ENCODE results near the gene HOGA1.

Gene HOGA1

DNA sequence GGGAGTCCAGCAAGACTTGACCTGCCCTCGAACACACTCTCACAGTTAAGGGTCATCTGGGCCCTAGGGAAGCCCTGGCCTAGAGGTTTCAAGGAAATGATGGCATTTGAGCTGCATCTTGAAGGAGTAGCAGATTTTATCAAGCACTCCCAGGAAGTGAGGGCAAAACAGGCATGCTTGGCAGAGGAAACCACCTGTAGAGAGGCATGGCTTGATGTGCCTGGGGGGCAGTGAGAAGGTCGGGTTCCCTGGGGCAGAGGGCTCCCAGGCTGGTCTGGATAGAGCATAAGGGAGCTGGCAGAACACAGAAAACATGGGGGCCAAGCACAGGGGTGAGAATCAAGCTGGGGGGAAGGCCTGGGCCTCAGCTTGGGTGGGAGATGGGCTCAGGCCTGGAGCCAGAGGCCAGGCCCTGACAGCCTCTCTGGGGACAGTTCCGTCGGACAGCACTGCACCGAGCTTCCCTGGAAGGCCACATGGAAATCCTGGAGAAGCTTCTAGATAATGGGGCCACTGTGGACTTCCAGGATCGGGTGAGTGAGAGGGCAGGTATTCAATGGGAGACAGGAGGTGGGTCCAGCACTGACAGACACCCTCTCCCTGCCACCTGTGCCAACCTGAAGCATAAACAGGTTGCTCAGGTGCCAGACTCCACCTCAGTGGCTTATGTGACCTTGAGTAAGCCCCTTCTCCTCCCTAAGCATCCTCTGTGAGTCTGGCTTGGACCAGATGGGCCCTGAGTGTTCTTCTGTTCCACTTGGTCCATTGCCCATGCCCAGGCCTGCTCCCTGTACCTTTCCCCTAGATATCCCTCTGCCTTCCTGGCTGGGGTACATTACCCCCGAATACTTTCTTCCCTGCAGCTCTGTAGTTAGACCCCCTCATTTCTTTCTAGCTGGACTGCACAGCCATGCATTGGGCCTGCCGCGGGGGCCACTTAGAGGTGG lies 3.5 kb upstream of the HOGA1 start:
- ATAC-seq: no peak

DNA sequence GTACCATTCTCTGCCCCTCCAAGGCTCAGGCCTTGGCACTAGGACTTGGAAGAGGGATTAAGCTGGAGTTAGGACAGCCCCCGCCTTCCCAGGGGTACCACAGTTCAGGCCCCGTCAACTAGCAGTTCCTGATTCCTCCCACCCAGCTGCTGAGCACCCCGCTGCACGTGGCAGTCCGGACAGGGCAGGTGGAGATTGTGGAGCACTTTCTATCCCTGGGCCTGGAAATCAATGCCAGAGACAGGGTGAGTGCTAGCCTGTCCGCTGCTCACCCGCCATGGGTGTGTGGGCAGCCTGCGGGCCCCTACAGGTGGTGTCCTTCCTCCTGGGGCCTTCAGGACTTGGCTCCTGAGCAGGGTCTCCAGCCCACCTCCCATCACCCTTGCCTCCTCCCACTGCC lies 2.0 kb upstream of the HOGA1 start:
- no peak for ATAC-seq

DNA sequence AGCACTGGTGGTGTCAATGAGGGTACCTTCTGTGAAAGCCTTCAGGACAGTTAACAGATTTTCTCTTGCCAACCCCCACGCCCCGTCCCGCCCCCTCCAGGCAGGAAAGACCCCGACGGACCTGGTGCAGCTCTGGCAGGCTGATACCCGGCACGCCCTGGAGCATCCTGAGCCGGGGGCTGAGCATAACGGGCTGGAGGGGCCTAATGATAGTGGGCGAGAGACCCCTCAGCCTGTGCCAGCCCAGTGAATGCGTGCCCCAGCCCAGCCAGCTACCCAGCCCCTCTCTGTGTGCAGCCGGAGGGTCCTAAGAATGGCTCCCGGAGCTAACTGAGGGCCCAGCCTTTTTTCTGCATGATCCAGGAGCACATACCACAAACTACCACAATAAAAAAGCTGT lies 713 bp upstream of the HOGA1 start:
- ATAC-seq: no peak

DNA sequence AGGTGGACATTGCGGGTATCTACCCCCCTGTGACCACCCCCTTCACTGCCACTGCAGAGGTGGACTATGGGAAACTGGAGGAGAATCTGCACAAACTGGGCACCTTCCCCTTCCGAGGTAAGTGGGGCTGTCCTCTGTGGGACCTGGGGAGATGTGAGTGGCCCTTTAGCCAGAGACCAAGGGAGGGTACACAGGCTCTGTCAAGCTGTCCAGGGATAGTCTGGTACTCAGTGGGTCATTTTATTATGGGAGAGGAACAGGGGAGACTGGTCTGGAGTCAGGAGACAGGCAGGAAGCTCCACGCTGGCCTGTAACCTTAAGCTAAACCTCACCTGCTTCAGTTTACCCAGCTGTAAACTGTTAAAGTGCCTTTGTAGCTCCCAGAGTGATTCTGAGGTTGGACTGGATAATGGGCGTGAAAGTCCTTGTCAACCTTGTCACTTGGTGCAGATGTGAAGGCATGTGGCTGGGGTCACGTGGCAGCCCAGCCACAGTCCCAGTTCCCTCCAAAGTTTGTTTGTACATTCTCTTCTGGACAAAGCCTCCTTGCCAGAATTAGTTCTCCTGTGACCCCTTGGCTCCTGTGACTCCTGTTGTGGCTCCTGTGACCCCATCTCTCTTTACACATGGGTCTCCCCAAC lies 729 bp downstream of the HOGA1 start:
- no peak for ATAC-seq

DNA sequence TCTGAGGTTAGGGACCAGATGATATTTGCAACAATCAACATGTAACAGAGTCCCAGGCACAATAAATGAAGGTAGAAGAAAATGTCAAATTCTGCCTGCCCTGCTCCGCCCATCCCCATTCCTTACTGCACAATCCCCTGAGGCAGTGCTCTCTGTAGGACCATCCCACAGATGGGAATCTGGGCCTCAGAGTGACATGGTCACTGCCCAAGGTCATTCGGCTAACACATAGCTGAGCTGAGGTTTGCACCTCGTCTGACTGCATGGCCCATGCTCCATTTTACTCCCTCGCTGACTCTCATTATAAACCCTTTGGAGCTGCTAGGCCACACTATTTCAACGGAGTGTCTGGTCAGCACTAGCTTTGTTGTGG lies 1.2 kb downstream of the HOGA1 start:
- ATAC-seq: no peak

DNA sequence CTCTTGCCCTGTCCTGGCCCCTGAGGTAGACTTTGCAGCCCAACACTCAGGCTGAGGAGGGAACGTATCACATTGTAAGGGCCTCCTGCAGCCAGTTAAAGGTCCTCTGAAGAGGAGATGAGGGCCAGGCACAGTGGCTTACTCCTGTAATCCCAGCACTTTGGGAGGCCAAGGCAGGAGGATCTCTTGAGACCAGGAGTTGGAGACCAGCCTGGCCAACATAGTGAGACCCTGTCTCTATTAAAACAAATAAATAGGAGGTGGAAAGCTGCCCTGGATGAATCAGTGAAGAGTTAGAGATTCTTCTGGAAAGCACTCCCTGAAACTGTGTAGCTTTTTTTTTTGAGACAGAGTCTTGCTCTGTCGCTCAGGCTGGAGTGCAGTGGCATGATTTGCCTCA lies 3.0 kb downstream of the HOGA1 start:
- ATAC-seq: no peak

DNA sequence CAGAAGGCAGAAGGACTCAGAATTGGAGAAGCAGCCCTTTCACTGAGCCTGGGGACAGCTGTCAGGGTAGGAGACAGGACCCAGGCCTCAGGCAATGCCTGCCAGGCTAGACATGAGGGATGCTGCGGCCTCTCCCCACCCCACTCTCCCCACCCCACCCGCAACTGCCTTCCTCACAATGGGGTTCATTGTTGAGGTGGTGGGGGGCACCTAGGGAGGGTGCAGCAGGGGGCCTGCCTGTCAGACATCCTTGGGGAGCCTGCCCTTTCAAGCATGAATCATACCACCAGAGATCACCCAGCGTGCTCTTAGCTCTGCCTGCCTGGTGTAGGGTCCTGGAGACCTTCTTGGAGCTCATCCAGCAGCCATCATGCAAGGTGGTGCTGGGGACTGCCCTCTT lies 5.3 kb downstream of the HOGA1 start, which contains the start of gene C10orf62:
Gene C10orf62, plus strand, starts transcription at position 243 of the 400 bp plus-strand sequence. CDS start 177 bp downstream, outside the sequence.
- no peak for ATAC-seq

DNA sequence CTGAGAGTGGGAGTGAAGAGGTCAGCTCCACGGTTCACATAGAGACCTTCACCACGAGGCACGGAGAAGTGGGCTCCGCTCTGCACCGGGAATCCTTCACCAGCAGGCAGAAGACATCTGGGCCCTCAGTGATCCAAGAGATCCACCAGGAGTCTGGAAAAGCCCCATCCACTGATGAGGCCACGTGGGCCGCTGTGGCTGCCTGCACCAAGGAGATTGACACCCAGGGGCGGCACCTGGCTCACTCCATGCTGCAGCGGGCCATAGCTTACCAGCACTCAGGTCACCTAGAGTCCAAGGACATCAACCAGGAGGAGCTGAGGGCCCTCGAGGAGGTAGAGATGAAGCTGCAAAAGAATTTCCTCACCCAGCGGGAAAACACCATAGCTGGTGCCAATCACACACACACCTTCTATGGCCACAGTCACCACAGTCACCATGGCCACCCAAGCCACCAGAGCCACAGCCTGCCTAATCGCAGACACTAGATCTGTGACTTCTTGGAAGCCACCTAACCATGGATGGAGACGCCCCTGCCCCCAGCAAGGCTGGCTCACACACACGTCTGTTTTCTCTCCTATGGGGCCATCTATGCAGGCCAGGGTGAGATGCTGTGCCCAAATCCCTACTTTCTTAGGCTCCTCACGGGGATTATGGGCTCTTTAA lies 6.0 kb downstream of the HOGA1 start:
- ATAC-seq: peak in 1 of 2 donors; percentile 33

DNA sequence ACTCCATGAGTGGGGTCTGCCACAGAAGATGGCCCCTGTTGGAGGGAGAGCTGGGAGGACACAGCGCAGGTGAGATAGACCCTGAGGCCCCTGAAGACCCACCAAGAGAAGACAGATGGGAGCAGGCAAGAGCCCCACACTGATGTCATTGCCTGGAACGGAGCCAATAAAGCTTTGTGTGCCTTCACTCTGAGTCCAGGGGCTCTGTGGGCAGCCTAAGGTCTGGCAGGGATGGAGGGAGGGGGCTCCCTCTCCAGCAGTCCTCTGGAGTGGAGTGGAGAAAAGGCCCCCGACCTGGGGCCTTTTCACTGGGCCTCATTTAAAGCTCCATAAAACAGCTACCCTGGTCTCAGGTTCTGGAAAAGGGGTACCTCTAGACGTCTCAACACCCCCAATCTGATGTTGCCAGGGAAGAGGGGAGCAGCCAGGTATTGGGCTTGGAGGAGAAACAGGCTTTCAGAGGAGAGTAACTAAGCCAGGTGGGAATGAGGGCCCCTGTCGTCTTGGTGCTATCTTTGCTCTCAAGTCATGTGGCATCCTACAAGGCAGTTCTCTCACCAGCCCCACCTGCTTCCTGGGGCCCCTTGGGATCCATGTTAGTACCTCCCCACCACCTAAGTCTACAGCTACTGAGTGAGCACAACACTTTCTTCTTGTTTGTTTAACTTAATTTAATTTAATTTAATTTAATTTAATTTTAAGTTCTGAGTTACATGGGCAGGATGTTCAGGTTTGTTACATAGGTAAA lies 6.7 kb downstream of the HOGA1 start:
- no peak for ATAC-seq

DNA sequence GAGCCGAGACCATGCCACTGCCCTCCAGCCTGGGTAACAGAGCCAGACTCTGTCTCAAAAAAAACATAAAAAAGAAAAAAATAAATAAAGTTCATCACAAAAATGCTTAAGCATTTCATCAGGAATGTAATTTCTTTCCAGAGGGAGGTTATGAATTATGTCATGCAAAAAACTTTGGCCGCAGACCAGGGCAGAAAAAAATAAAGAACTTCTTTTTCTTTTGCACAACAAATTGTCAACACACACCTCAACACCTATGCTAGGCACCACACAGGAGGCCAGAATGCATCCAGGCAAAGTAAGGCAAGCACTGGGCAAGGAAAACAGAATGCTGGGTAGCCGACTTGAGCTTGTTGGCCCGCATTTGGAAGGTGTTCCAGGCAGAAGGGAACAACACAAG lies 9.2 kb downstream of the HOGA1 start:
- ATAC-seq: no peak

DNA sequence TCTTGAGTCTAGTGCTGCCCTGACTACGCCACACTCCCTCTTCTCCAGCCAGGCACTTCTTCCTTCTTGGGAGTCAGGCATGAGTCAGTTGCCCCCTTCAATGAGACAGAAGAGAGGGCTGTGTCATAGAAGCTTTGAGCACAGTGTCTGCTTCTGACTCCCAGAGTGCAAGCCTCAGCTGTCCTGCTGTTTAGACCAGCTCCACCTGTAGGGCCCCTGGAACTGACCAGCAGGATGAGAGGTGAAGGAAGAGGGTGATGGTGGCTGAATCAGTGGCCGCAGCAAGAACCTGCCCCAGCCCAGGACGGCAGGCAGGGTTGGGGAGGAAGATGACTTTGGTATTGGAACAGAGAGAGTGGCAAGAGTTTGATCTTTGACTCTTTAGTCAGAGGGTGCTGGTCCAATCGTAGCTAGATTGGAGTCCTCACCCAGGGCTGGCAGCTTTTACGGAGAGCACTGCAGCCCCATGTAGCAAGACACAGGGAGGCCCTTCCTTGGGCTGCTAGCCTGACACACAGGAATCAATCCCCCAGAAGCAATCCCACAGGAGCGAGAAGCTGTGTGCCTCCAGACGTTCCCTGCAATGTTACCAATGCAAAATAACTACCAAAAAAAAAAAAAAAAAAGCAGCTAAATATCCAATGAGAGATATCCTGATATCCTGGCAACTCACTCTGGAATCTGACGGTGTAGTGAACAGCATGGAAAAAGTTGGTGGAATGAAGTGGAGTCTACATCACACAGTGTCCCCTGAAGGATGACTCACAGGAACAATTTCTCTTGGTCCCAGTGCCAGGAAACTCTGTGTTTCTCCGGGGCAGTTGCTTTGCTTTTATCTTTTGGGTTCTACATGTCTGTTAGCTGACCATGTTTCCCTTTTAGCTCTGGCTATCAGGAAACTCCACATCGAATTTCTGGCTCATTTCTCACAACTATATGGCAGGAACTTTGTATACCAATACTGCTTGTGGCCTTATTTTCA lies 12.2 kb downstream of the HOGA1 start:
- no peak for ATAC-seq

DNA sequence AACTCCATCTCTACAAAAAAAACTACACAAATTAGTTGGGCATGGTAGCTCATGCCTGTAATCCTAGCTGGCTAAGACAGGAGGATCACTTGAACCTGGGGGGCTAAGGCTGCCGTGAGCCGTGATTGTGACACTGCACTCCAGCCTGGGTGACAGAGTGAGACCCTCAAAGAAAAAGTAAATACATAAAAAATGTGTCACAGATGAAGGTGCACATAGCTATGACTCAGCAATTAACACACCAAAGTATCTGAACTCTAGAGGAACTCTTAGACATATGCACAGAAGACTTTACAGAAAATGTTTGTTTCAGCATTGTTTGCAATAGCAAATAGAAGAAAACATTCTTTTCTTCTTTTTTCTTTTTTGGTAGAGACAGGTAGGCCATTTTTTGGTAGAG lies 13.6 kb downstream of the HOGA1 start:
- ATAC-seq: no peak

DNA sequence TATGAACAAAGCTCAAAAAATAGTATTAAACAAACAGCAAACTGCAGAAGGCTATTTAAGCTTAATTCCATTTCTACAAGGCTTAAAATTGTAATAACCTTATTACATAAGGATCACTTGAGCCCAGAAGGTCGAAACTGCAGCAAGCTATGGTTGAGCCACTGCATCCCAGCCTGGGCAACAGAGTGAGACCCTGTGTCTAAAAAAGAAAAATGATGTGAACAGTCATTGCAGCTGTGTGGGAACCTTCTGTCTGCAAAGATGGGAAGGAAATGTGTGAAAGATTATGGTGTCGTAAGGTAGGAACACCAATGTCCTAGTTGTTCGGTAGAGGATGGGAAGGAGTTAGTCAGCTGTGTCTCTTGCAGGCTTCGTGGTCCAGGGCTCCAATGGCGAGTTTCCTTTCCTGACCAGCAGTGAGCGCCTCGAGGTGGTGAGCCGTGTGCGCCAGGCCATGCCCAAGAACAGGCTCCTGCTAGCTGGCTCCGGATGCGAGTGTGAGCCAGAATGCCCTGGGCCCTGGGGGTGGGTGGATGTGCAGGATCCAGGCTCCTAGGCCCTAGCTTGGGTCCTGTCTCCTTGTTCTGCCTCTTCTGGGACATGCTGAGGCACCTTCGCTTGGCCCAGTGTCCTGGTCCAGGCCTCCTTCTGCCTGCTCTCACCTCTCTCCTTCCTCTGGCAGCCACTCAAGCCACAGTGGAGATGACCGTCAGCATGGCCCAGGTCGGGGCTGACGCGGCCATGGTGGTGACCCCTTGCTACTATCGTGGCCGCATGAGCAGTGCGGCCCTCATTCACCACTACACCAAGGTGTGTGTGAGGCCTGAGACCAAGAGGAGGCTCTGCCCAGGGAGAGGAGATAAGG lies 14.4 kb downstream of the HOGA1 start:
- ATAC-seq: no peak

DNA sequence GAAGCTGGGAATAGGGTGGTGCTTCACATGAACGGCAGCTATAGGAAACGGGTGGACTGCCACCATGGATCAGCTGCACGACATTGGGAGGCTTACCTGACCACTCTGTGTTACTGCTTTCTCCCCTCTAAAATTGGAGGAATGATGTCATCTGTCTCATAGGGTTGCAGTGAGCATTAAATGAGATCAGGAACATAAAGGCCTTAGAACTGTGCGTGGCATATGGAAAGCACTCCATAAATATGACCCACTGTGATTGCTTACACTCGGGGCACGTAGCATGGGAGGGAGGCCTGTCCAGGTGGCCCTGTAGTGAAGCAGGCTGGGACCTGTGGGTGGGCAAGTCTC lies 15.1 kb downstream of the HOGA1 start:
- no peak for ATAC-seq

DNA sequence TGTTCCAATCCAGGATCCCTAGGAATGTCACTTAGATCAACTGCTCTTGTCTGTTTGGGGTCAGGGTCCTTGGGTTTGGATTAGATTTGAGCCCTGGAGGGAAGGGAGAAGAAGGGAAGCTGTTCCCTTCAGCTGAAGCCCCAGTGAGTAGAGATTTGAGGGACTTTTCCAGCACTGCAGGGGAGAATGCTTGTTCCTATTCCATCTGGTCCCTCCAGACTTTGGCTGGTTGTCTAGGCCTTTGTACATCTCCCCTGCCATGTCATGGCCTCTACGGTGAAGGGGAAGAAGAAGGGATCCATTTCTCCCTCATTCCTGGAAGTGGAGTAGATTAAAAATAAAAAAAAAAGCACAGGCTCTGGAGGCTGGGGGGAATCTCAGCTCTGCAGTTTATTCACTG lies 16.4 kb downstream of the HOGA1 start:
- ATAC-seq: no peak

DNA sequence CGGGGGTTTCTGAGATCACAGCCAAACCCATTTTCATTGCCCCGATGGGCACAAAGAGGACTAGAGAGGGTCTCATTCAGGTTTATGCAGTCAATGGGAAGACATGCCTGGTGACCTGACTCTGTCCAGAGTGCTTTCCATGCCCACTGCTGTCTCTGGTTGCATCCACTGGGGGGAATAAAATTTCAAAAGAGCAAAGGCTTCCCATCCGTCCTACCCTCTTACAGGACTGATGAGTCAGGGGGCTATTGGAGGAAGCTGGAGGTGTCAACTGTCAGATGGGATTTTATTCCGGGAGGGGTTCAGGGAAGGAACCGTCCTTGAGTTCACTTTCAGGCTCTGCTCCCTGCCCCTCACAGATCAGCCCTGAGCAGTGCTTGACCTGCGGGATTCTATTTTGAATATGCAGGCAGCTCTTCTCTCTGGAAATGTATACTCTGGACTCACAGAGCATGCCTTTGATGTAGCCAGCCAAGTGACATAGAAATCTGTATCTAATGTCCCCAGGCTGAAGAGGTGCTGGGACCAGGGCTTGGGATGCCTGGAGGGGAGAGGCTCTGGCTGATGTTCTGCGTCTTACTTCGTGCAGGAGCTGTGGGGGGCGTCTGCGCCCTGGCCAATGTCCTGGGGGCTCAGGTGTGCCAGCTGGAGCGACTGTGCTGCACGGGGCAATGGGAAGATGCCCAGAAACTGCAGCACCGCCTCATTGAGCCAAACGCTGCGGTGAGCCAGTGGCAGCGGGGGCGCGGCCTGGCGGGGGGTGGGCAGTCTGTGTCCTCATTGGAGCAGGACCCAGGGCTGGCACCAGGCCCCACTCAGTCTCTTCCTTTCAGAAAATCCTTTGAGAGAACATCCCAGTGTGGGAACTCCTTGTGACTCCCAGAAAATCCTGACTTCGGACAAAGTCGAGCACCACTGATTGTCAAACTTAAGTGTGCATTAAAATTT lies 17.4 kb downstream of the HOGA1 start:
- ATAC-seq: no peak

DNA sequence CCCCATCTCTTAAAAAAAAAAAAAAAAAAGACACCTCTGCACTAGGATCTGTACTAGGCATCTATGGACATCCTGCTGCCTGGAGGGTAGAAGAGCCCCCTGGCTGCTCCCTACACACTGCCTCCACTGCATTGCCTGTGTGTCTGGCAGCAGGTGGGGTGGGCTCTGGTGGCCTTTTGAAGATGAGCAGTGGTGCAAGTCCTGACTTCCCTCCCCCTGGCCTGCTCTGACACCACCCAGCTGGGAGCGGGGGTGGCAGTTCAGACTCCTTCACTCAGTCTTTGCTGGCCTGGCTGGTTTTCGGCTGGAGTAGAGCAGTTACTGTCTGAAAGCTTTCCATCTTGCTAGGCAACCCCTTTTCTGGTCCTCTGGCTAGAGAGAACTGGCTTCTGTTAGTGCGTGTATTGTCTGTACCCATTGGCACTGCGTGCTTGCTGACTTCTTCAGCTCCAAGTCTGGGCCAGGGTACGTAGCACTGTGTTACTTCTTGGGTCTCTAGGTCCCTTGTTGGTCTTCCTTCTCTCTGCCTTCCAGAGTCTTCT lies 23.0 kb downstream of the HOGA1 start:
- ATAC-seq: no peak

DNA sequence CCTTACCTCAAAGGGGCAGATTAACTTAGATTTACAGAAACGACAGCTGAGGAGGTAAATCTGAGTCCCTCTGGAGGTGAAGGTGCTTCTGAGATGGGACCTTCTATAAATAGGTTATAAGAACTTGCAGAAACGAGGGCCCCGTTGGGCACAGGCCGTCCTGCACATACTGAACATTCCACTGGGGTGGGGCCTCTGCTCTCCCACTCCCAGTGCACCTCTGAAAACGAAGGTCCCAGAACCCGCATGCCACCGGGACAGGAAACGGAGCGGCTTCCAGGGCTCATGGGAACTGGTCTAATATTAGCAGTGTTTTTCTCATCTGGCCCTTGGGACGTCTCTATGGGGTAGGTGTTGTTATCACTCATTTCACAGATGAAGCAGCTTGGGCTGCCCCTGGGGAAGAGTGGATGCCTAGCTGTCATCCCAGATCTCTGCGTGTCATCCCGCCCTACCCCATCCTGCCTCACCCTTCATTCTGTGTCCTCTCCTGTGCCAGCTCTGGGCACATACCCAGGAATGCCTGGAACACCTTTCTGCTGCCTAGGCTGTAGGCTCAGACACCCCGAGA lies 24.9 kb downstream of the HOGA1 start:
- no peak for ATAC-seq

DNA sequence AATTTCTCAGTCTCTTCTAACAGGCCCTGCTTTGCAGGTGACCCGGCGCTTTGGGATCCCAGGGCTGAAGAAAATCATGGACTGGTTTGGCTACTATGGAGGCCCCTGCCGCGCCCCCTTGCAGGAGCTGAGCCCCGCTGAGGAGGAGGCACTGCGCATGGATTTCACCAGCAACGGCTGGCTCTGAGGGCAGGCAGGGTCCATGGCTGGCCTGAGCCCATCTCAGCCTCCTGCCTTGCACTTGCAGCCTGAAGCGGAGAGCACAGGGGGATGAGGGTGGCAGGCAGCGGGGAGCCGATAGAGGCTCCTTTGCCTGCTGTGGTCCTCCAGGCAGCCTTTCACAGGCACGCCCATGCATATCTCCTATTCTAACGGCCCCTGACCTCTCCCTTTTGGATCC lies 27.3 kb downstream of the HOGA1 start:
- ATAC-seq: no peak
